Psoas muscle (tissue), 8 donors: ENCODE measurements around the gene PRDM9. TPM values are rescaled to one million over a fixed set of nuclear protein-coding genes. Genes with fewer than 3 reads are reported as not detected.
"Not testable (repeated sequence)": the region's sequence is repeated elsewhere in the genome, so short reads cannot be mapped to it uniquely, and the experiment has no call there.

Experiments used
- ATAC-seq, 4 donors: fragments of 200-7000 bp; cut with Tn5 transposase; one replicate each; pipeline ENCODE4 v1.9.1; 2020; ENCODE audit warnings: moderate library complexity in 3 of 4, mild to moderate bottlenecking in 2 of 4
- DNase-seq, 2 donors: peaks; one replicate each; pipeline ENCODE4 v3.0.0-alpha.2; 2020
- H3K27ac ChIP-seq: fragments of 200-600 bp; one replicate; pipeline ENCODE4 v1.8.0; 2022
- H3K27me3 ChIP-seq, 3 donors: fragments of 200-600 bp in 1 of 3; one replicate each; pipeline versions ENCODE4 v1.6.1 to v1.8.0; 2013 to 2022; ENCODE audit warnings: low read length in 2 of 3, mild to moderate bottlenecking in 2 of 3, moderate library complexity in 1 of 3; ENCODE audit not compliant: insufficient read depth in 3 of 3
- H3K36me3 ChIP-seq, 2 donors: fragments of 200-600 bp in 1 of 2; one replicate each; pipeline versions ENCODE4 v1.6.1 to v1.8.0; 2013 to 2022; ENCODE audit warnings: low read depth in 1 of 2, mild to moderate bottlenecking in 1 of 2, moderate library complexity in 1 of 2; ENCODE audit not compliant: insufficient read depth in 1 of 2
- H3K4me1 ChIP-seq: fragments of 200-600 bp; one replicate; pipeline ENCODE4 v1.8.0; 2022
- H3K4me3 ChIP-seq: fragments of 200-600 bp; one replicate; pipeline ENCODE4 v1.8.0; 2022; ENCODE audit warnings: mild to moderate bottlenecking
- H3K9me3 ChIP-seq: fragments of 200-600 bp; one replicate; pipeline ENCODE4 v1.8.0; 2022
- CTCF ChIP-seq: fragments of 200-600 bp; IDR thresholded peaks from one replicate; pipeline ENCODE4 v1.8.0; 2022; ENCODE audit warnings: antibody characterized with exemption
- WGBS, 3 donors: extraction: QIAGEN DNeasy Blood & Tissue Kit; methylation state at CpG; one replicate each; pipeline versions ENCODE4 v1.1.6 to v1.1.7; 2013; 5-methylcytosine and 5-hydroxymethylcytosine counted together
- intact Hi-C, 2 donors: fragments of 100-400 bp; cut with DNase I; formaldehyde crosslinking; loops; one replicate each; pipeline versions ENCODE4 v1.11.0 to v1.14.2; 2022
- polyA plus RNA-seq, 3 donors: library from polyadenylated mRNA; stranded (reverse); fragments of 200-250 nt; gene quantifications; one replicate each; pipeline ENCODE4 v1.2.3, GENCODE V29; 2013
- total RNA-seq, 4 donors: library from RNA; stranded (reverse); fragmentation: NEBNext Ultra II Directional in 2 of 4; extraction: Animal tissue kit (Norgen Biotek cat#: 25700) in 2 of 4; gene quantifications; one replicate each; pipeline versions ENCODE4 v1.2.1 to v1.2.4, GENCODE V29; 2021 to 2023
- donor health status: healthy with polysubstance abuse.
- donor health status: DM: no; HTN: no; CAD: no; lungs with moderate emphysema.
- donor health status: Bipolar disorder and iron deficiency.
- donor health status: healthy.
- donor health status: DM: yes; HTN: yes; CAD: no.
- donor health status: DM: no; HTN: no; CAD: no.
- donor health status: DM: no; HTN: no; CAD: no.
- donor health status: DM: yes; HTN: yes; CAD: no.

PRDM9 gene
- total and polyA plus RNA-seq, 7 donors = not detected

- intact Hi-C loops = no loop called here
- no peak for DNase-seq
- Histone ChIP-seq H3K4me3 (no peak overlapping the region), H3K36me3 (no peaks in the 10 kb centered on the region), H3K27me3 (no peaks in the 10 kb centered on the region), H3K27ac (no peak overlapping the region), H3K4me1 (no peaks in the 10 kb centered on the region), H3K9me3 (no peaks in the 10 kb centered on the region)
- WGBS, 3 donors = 81 to 90% (median 89%) methylated on average over 1 to 2 of the region's 2 CpGs
- no peak for TF ChIP-seq CTCF
- no peak for ATAC-seq
These were observed 16.6 kb downstream of the PRDM9 start for GRCh38 chr5:23523998-23524397.

- DNase-seq = no peak
- no peaks in the 10 kb centered on the region for H3K9me3 ChIP-seq
- TF ChIP-seq CTCF = no peak
- no peaks in the 10 kb centered on the region for H3K36me3 ChIP-seq
- no peak for ATAC-seq
- H3K27me3 ChIP-seq = no peaks in the 10 kb centered on the region
- intact Hi-C loops = no loop called here
- H3K27ac ChIP-seq = no peak overlapping the region
- H3K4me1 ChIP-seq = no peaks in the 10 kb centered on the region
- no peak overlapping the region for H3K4me3 ChIP-seq
These were observed 18.3 kb downstream of the PRDM9 start for GRCh38 chr5:23525751-23526150.

- H3K36me3 ChIP-seq, H3K4me1 ChIP-seq, H3K4me3 ChIP-seq, H3K27me3 ChIP-seq, DNase-seq, intact Hi-C loops, ATAC-seq, H3K9me3 ChIP-seq, H3K27ac ChIP-seq: not testable (repeated sequence)
- WGBS, 3 donors = 73 to 76% (median 75%) methylated on average over 3 to 5 of the region's 5 CpGs
These were observed 19.2 kb downstream of the PRDM9 start for GRCh38 chr5:23526616-23527015.

GRCh38 chr5:23527216-23527920, 20.0 kb downstream of the PRDM9 start:
- ATAC-seq, intact Hi-C loops, H3K36me3 ChIP-seq, DNase-seq, H3K4me3 ChIP-seq, H3K27ac ChIP-seq, H3K27me3 ChIP-seq, H3K4me1 ChIP-seq, H3K9me3 ChIP-seq: not testable (repeated sequence)
- WGBS, 3 donors = 88 to 91% (median 90%) methylated on average over 13 to 15 of the region's 15 CpGs

- WGBS, 3 donors = 68 to 79% (median 70%) methylated on average over 4 of the region's 4 CpGs
- intact Hi-C loops = no loop called here
- H3K27ac ChIP-seq = no peak overlapping the region
These were observed 21.3 kb downstream of the PRDM9 start for GRCh38 chr5:23528677-23529076.

More at GRCh38 chr5:23528677-23529076, 21.3 kb downstream of the PRDM9 start:
- no peak for TF ChIP-seq CTCF
- H3K4me1 ChIP-seq = no peaks in the 10 kb centered on the region
- DNase-seq = no peak
- H3K9me3 ChIP-seq = no peaks in the 10 kb centered on the region
- ATAC-seq = no peak
- no peaks in the 10 kb centered on the region for H3K36me3 ChIP-seq
- no peak overlapping the region for H3K4me3 ChIP-seq
- H3K27me3 ChIP-seq = no peaks in the 10 kb centered on the region
